Parathyroid adenoma (tissue), 2 donors: Measurements from ENCODE around the gene ENPEP.

Experiments used
- H2AFZ ChIP-seq: fragments of 300-600 bp; sonication (generic); one replicate; pipeline ENCODE4 v1.7.0; 2017; ENCODE audit warnings: antibody characterized with exemption, mild to moderate bottlenecking
- H3K27ac ChIP-seq: fragments of 300-600 bp; sonication (generic); one replicate; pipeline ENCODE4 v1.7.0; 2017
- H3K27me3 ChIP-seq: fragments of 300-600 bp; sonication (generic); one replicate; pipeline ENCODE4 v1.7.0; 2017; ENCODE audit warnings: low read length; ENCODE audit not compliant: control insufficient read depth, insufficient read depth
- H3K36me3 ChIP-seq: fragments of 300-600 bp; sonication (generic); one replicate; pipeline ENCODE4 v1.7.0; 2017; ENCODE audit warnings: low read length; ENCODE audit not compliant: control insufficient read depth, insufficient read depth
- H3K4me1 ChIP-seq: fragments of 300-600 bp; sonication (generic); one replicate; pipeline ENCODE4 v1.7.0; 2017; ENCODE audit warnings: control low read depth
- H3K4me2 ChIP-seq: fragments of 300-600 bp; sonication (generic); one replicate; pipeline ENCODE4 v1.7.0; 2017; ENCODE audit warnings: low read length
- H3K4me3 ChIP-seq: fragments of 300-600 bp; sonication (generic); one replicate; pipeline ENCODE4 v1.7.0; 2017; ENCODE audit warnings: low read depth, low read length
- H3K79me2 ChIP-seq: fragments of 300-600 bp; sonication (generic); one replicate; pipeline ENCODE4 v1.7.0; 2017; ENCODE audit warnings: control low read depth
- H3K9ac ChIP-seq: fragments of 300-600 bp; sonication (generic); one replicate; pipeline ENCODE4 v1.7.0; 2017; ENCODE audit warnings: mild to moderate bottlenecking
- H3K9me3 ChIP-seq: fragments of 300-600 bp; sonication (generic); one replicate; pipeline ENCODE4 v1.7.0; 2017; ENCODE audit warnings: low read length; ENCODE audit not compliant: control insufficient read depth
- CTCF ChIP-seq: fragments of 300-600 bp; sonication (generic); IDR thresholded peaks from one replicate; pipeline ENCODE4 v1.7.0; 2017; ENCODE audit warnings: antibody characterized with exemption, mild to moderate bottlenecking
- donor health status: primary hyperparathyroidism.

Gene ENPEP

GRCh38 chr4:110489901-110490508 lies 14.1 kb downstream of the ENPEP start:
- no peaks in the 10 kb centered on the region for H3K9me3 ChIP-seq
- H3K27me3 ChIP-seq, result no peaks in the 10 kb centered on the region
- peak overlapping the region; percentile 1 for H3K4me2 ChIP-seq
- H3K9ac ChIP-seq, result no peak overlapping the region
- no peak for TF ChIP-seq CTCF
- no peaks in the 10 kb centered on the region for H3K4me1 ChIP-seq
- no peak overlapping the region for H3K4me3 ChIP-seq
- H3K27ac ChIP-seq, result no peak overlapping the region
- H3K36me3 ChIP-seq, result no peaks in the 10 kb centered on the region
- H2AFZ ChIP-seq, result no peak overlapping the region
- no peaks in the 10 kb centered on the region for H3K79me2 ChIP-seq

GRCh38 chr4:110492522-110492921 lies 16.6 kb downstream of the ENPEP start:
- Histone ChIP-seq H3K9me3 (no peaks in the 10 kb centered on the region), H2AFZ (no peak overlapping the region), H3K4me2 (no peak overlapping the region), H3K9ac (no peak overlapping the region), H3K4me1 (no peaks in the 10 kb centered on the region), H3K36me3 (no peaks in the 10 kb centered on the region), H3K79me2 (no peaks in the 10 kb centered on the region), H3K27me3 (no peaks in the 10 kb centered on the region), H3K27ac (no peak overlapping the region), H3K4me3 (no peak overlapping the region)
- no peak for TF ChIP-seq CTCF

GRCh38 chr4:110493520-110493919 lies 17.6 kb downstream of the ENPEP start:
- Histone ChIP-seq H3K4me3 (no peak overlapping the region), H2AFZ (no peak overlapping the region), H3K79me2 (no peaks in the 10 kb centered on the region), H3K27ac (no peak overlapping the region), H3K9me3 (no peaks in the 10 kb centered on the region), H3K4me2 (no peak overlapping the region), H3K36me3 (no peaks in the 10 kb centered on the region), H3K9ac (no peak overlapping the region), H3K27me3 (no peaks in the 10 kb centered on the region), H3K4me1 (no peaks in the 10 kb centered on the region)
- no peak for TF ChIP-seq CTCF

GRCh38 chr4:110498420-110498819 lies 22.5 kb downstream of the ENPEP start:
- H2AFZ ChIP-seq, result no peak overlapping the region

More at GRCh38 chr4:110498420-110498819, 22.5 kb downstream of the ENPEP start:
- H3K4me2 ChIP-seq, result no peak overlapping the region
- no peak overlapping the region for H3K9ac ChIP-seq
- no peak overlapping the region for H3K27ac ChIP-seq
- no peaks in the 10 kb centered on the region for H3K36me3 ChIP-seq
- no peaks in the 10 kb centered on the region for H3K9me3 ChIP-seq
- no peaks in the 10 kb centered on the region for H3K27me3 ChIP-seq
- no peak overlapping the region for H3K4me3 ChIP-seq
- H3K4me1 ChIP-seq, result no peaks in the 10 kb centered on the region
- no peak for TF ChIP-seq CTCF
- H3K79me2 ChIP-seq, result no peaks in the 10 kb centered on the region
